ENCODE measurements around the gene PAH. TPM values are rescaled to one million over a fixed set of nuclear protein-coding genes. Genes with fewer than 3 reads are reported as not detected.

The PAH gene
- total RNA-seq, 4 donors from 2014 or later = not detected

DNA sequence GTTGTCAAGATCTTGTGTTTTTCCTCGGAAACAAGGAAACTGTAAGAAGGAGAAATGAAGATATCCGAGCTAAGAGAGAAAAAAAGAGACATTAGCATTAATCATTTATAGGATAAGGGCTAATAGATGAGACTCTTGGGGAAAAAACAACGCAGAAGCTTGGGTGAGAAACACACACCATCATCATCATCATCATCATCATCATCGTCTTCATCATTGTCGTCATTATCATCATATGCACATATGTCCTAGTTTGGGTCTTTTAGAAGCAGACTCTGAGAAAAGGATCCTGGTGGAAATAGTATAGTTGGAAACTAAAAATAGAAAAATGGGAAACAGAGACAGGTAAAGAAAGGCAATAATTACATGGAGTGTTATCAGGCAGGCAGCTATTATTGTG, 95.9 kb downstream of the PAH start:
- no peak overlapping the region for H3K27ac ChIP-seq
- no peak for TF ChIP-seq POLR2A (IDR thresholded peaks at IDR 0.05)
- TF ChIP-seq, protein P1, sequence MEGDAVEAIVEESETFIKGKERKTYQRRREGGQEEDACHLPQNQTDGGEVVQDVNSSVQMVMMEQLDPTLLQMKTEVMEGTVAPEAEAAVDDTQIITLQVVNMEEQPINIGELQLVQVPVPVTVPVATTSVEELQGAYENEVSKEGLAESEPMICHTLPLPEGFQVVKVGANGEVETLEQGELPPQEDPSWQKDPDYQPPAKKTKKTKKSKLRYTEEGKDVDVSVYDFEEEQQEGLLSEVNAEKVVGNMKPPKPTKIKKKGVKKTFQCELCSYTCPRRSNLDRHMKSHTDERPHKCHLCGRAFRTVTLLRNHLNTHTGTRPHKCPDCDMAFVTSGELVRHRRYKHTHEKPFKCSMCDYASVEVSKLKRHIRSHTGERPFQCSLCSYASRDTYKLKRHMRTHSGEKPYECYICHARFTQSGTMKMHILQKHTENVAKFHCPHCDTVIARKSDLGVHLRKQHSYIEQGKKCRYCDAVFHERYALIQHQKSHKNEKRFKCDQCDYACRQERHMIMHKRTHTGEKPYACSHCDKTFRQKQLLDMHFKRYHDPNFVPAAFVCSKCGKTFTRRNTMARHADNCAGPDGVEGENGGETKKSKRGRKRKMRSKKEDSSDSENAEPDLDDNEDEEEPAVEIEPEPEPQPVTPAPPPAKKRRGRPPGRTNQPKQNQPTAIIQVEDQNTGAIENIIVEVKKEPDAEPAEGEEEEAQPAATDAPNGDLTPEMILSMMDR (IDR thresholded peaks at IDR 0.05) = no peak
- H3K4me3 ChIP-seq = no peak overlapping the region
- no peaks in the 10 kb centered on the region for H3K4me1 ChIP-seq
- peaks cover 0 to 43% (median 0%) of the 10 kb centered on the region in 4 donors for H3K27me3 ChIP-seq
- no peaks in the 10 kb centered on the region for H3K9me3 ChIP-seq
- 63 to 69% methylated on average over 5 of the region's 5 CpGs for whole genome bisulfite sequencing, 2 donors
- no peak for DNase-seq
- H3K36me3 ChIP-seq = no peaks in the 10 kb centered on the region
- intact Hi-C loops (cut with DNase I) = no loop called here

DNA sequence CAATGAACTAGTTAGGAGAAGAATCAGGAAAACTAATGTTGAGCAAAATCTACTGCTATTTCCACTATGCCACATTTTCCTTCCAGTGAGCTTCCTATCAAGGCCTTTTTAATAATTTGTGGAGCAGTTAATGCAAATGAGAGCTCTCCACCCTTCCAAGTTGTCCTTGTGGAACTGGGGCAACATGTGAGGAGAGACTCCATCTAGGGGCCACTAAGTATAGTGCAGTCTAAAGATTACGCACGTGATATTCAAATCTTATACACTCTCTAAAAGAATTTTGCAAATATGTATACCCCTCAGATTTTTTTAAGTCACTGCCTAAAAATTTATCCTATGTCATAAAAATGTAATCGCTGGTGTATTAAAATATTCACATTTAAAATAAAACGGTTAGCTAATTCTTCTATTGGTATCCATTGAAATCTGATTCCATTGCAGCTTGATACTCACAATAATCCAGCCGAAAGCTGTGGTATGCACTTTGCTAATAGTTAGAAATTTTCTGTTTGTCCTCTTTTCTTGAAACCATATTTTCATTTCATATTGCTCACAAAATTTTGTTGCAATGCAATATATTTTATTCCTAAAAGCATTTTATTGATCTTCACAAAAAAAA, 100.1 kb downstream of the PAH start:
- Histone ChIP-seq H3K27ac (no peak overlapping the region), H3K4me3 (no peak overlapping the region), H3K9me3 (no peaks in the 10 kb centered on the region), H3K27me3 (peaks cover 0 to 9% (median 0%) of the 10 kb centered on the region in 4 donors), H3K4me1 (no peaks in the 10 kb centered on the region), H3K36me3 (no peaks in the 10 kb centered on the region)
- DNase-seq = no peak
- TF ChIP-seq, protein P1 (IDR thresholded peaks at IDR 0.05) = peak in 5 of 6 experiments; percentile 35 to 58 (median 42)
- no peak for TF ChIP-seq POLR2A (IDR thresholded peaks at IDR 0.05)
- 16 to 19% methylated on average over 5 of the region's 5 CpGs for WGBS, 2 donors
- intact Hi-C loops (cut with DNase I) = no loop called here

DNA sequence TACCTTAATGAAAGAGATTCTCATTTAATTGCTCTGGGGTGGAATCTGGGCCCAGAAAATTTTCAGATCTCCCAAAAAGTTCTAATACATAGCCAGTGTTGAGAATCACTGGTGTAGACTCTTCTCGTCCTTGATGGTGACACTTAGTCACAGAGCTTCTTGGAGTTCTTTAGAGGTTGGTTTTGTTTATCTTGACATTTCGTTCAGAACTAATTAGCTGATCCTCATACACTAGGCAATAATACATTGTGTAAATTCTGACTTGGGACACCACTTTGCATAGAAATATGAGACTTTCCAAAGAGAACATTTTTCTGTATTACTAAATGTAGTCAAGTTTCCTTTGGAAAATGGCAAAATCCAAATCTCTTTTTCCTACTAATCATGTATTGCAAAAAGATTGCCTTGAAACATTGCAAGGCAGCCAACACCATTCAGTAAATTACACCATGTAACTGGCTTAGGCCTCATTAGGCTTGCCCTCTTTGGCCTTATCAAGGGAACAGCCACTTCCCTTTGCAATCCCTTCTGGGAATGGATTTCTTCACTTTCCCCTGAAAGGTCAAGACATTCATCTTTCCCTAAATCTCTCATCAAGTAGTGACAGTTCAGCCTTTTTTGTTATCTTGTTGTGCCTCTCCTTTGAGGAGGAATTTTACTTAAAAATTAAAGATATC, 102.2 kb downstream of the PAH start:
- Histone ChIP-seq H3K36me3 (no peaks in the 10 kb centered on the region), H3K27me3 (peaks cover 0 to 5% (median 0%) of the 10 kb centered on the region in 4 donors), H3K27ac (peak overlapping the region in 2 of 4 donors; percentile 51 to 84), H3K9me3 (no peaks in the 10 kb centered on the region), H3K4me3 (no peak overlapping the region), H3K4me1 (no peaks in the 10 kb centered on the region)
- 63 to 71% methylated on average over 2 of the region's 2 CpGs for WGBS, 2 donors
- DNase-seq = no peak
- TF ChIP-seq, protein P1 (IDR thresholded peaks at IDR 0.05) = no peak
- intact Hi-C loops (cut with DNase I) = no loop called here

DNA sequence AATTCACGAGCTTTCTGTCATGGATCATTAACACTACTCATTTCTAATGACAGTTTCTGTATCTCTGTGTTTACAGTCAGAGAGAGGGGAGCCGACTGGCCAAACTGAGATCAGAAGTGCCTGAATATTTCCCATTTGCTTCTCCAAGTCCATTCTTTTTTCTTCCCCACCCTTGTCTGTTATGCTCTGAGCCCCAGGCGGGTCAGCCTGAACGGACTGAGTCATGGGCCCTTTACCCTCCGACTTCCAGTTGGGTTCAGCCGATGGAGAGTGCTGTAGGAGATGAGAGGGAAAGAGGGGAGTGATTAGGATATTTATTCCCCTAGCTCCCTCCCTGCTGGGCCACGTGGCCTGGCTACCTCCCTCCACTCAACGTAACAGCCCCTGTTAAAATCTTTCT, 104.7 kb downstream of the PAH start:
- H3K4me3 ChIP-seq = no peak overlapping the region
- intact Hi-C loops (cut with DNase I) = no loop called here
- H3K27ac ChIP-seq = peak overlapping the region in 1 of 4 donors; percentile 27
- no peak for DNase-seq
- H3K27me3 ChIP-seq = no peaks in the 10 kb centered on the region
- TF ChIP-seq, protein P1 (IDR thresholded peaks at IDR 0.05) = no peak
- no peak for TF ChIP-seq POLR2A (IDR thresholded peaks at IDR 0.05)
- H3K36me3 ChIP-seq = no peaks in the 10 kb centered on the region
- no peaks in the 10 kb centered on the region for H3K4me1 ChIP-seq
- WGBS, 2 donors = 25 to 31% methylated on average over 7 to 8 of the region's 8 CpGs
- H3K9me3 ChIP-seq = no peaks in the 10 kb centered on the region

DNA sequence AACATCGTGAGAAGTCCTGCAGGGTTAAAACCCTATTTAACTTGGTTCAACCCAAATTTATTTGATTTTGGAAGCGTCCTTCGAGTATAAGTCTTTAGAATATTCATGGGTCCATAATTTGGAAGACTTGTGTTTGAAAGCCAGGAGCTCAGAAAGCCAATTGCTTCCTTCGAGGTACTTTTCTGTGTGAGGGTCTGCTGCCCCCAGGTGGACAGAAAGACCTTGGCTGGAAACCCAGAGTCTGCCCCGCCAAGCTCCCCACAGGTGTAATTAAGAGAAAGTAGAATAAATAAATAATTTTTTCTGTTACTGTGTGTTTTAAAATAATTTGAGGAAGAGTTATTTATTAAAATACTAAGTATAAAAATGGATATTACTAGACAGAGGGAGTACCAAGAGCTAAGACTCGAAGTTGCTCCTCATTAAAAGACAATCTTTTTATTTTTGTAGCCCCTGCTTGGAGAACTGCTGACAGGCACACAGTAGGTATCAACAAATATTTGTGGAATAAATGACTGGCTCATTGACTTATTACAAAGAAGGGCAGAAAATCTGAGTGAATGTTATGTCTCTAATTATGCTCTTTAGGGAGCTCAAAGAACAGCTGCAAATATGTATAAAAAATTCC, 105.8 kb downstream of the PAH start:
- H3K4me1 ChIP-seq = no peaks in the 10 kb centered on the region
- H3K9me3 ChIP-seq = no peaks in the 10 kb centered on the region
- H3K36me3 ChIP-seq = no peaks in the 10 kb centered on the region
- 27 to 29% methylated on average over 6 of the region's 6 CpGs for WGBS, 2 donors
- H3K4me3 ChIP-seq = no peak overlapping the region
- DNase-seq = no peak
- TF ChIP-seq, protein P1 (IDR thresholded peaks at IDR 0.05) = peak in 3 of 6 experiments; percentile 9 to 12 (median 10)
- TF ChIP-seq POLR2A (IDR thresholded peaks at IDR 0.05) = no peak
- no peak overlapping the region for H3K27ac ChIP-seq
- intact Hi-C loops (cut with DNase I) = no loop called here
- H3K27me3 ChIP-seq = no peaks in the 10 kb centered on the region
